ENCODE measurements around the gene OSBPL6.

DNA sequence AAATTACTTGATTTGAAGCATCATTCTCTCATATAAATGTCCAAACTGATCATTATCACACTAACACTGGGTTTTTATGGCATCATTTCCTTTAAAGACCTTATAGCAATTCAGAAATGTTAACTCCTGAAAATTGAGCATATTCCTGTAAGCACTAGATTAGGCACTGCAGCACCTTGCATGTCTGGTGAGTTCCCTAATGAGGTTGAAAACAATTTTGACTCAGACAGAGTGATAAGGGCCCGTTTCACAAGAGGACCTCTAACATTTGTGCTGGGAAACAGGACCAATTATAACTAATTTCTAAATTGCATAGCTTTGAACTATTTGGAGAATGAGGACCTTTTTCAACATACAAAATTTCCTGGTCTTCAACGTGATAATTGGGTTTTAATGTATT is 69.9 kb downstream of the OSBPL6 start:
- TF ChIP-seq, protein P1, sequence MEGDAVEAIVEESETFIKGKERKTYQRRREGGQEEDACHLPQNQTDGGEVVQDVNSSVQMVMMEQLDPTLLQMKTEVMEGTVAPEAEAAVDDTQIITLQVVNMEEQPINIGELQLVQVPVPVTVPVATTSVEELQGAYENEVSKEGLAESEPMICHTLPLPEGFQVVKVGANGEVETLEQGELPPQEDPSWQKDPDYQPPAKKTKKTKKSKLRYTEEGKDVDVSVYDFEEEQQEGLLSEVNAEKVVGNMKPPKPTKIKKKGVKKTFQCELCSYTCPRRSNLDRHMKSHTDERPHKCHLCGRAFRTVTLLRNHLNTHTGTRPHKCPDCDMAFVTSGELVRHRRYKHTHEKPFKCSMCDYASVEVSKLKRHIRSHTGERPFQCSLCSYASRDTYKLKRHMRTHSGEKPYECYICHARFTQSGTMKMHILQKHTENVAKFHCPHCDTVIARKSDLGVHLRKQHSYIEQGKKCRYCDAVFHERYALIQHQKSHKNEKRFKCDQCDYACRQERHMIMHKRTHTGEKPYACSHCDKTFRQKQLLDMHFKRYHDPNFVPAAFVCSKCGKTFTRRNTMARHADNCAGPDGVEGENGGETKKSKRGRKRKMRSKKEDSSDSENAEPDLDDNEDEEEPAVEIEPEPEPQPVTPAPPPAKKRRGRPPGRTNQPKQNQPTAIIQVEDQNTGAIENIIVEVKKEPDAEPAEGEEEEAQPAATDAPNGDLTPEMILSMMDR (IDR thresholded peaks at IDR 0.05), result no peak
- TF ChIP-seq POLR2A (IDR thresholded peaks at IDR 0.05), result no peak

Measured in lower leg skin (tissue), 3 donors.